Spleen (tissue), 11 donors: ENCODE results near the gene SUCLG2. TPM values are rescaled to one million over a fixed set of nuclear protein-coding genes. Genes with fewer than 3 reads are reported as not detected.

Experiments used
- DNase-seq: peaks from one replicate; pipeline ENCODE4 v3.0.0-alpha.2; 2020
- H3K27ac ChIP-seq, 8 donors: fragments of 200-600 bp; sonication (generic) in 7 of 8; 1 replicate in 4 of 8; 2 replicates in 4 of 8; pipeline versions ENCODE4 v1.5.0 to v1.8.0; 2016 to 2021; ENCODE audit warnings: inconsistent platforms in 4 of 8, mild to moderate bottlenecking in 4 of 8, moderate library complexity in 1 of 8
- H3K27me3 ChIP-seq, 7 donors: fragments of 200-600 bp; sonication (generic) in 6 of 7; replicated peaks in 1 of 7; 1 replicate in 4 of 7; 2 replicates in 3 of 7; pipeline versions ENCODE4 v1.5.0 to v1.8.0; 2016 to 2021; ENCODE audit warnings: inconsistent platforms in 3 of 7, mild to moderate bottlenecking in 1 of 7
- H3K36me3 ChIP-seq, 6 donors: fragments of 200-600 bp; sonication (generic) in 5 of 6; 1 replicate in 4 of 6; 2 replicates in 2 of 6; pipeline versions ENCODE4 v1.5.0 to v1.8.0; 2016 to 2021; ENCODE audit warnings: inconsistent platforms in 2 of 6
- H3K4me1 ChIP-seq, 6 donors: fragments of 200-600 bp; sonication (generic) in 5 of 6; 1 replicate in 3 of 6; 2 replicates in 3 of 6; pipeline versions ENCODE4 v1.5.0 to v1.8.0; 2016 to 2021; ENCODE audit warnings: inconsistent platforms in 3 of 6
- H3K4me3 ChIP-seq, 8 donors: fragments of 200-600 bp; sonication (generic) in 7 of 8; 1 replicate in 4 of 8; 2 replicates in 4 of 8; pipeline versions ENCODE4 v1.5.0 to v1.8.0; 2016 to 2021; ENCODE audit warnings: inconsistent platforms in 4 of 8, mild to moderate bottlenecking in 4 of 8, moderate library complexity in 2 of 8
- H3K9me3 ChIP-seq, 8 donors: fragments of 200-600 bp; sonication (generic) in 7 of 8; 1 replicate in 4 of 8; 2 replicates in 4 of 8; pipeline versions ENCODE4 v1.5.0 to v1.8.0; 2016 to 2021; ENCODE audit warnings: inconsistent platforms in 4 of 8
- POLR2A ChIP-seq, 3 donors: fragments of 450-650 bp; IDR thresholded peaks; one replicate each; pipeline ENCODE4 v1.5.1; 2017; ENCODE audit warnings: antibody characterized with exemption in 3 of 3, mild to moderate bottlenecking in 1 of 3
- POLR2AphosphoS5 ChIP-seq, 3 donors: sonication (generic); formaldehyde crosslinking; IDR thresholded peaks; one replicate each; pipeline ENCODE4 v1.5.1; 2017; ENCODE audit warnings: antibody characterized with exemption in 3 of 3
- WGBS, 5 donors: extraction: QIAGEN DNeasy Blood & Tissue Kit in 3 of 5; methylation state at CpG; one replicate each; pipeline versions ENCODE4 v1.1.5 to v1.1.7; 2013 to 2018; 5-methylcytosine and 5-hydroxymethylcytosine counted together
- intact Hi-C: fragments of 100-400 bp; cut with DNase I; formaldehyde crosslinking; loops from one replicate; pipeline ENCODE4 v1.15.0; 2023; ENCODE audit warnings: low total_unique reads
- polyA plus RNA-seq, 3 donors: library from polyadenylated mRNA; stranded (reverse); fragments of 200-250 nt; gene quantifications; one replicate each; pipeline ENCODE4 v1.2.1, GENCODE V29; 2013
- total RNA-seq, 7 donors: library from RNA; depleted of rRNA in 3 of 7; stranded (reverse); fragments of >200 nt in 3 of 7; fragmentation: NEBNext Ultra II Directional in 4 of 7; extraction: Animal tissue kit (Norgen Biotek cat#: 25700) in 4 of 7; gene quantifications; one replicate each; pipeline versions ENCODE4 v1.1.0 to v1.2.1, GENCODE V29; 2016 to 2021
- TF ChIP-seq, protein P1 (sequence below), 11 experiments: fragments of 200-600 bp in 7 of 11; fragments of 450-650 bp in 4 of 11; sonication (generic) in 4 of 11; IDR thresholded peaks in 8 of 11; conservative IDR thresholded peaks in 3 of 11; 1 replicate in 7 of 11; 2 replicates in 4 of 11; pipeline versions ENCODE4 v1.4.0 to v1.8.0; 2016 to 2021; ENCODE audit warnings: antibody characterized with exemption in 11 of 11, inconsistent platforms in 4 of 11, mild to moderate bottlenecking in 1 of 11
- donor health status: healthy with polysubstance abuse.
- donor health status: DM: no; HTN: no; CAD: no; lungs with moderate emphysema.
- donor health status: DM: no; HTN: no; CAD: no.
- donor health status: Bipolar disorder and iron deficiency.
- donor health status: healthy.
- donor health status: DM: no; HTN: no; CAD: no.
- donor health status: DM: yes; HTN: yes; CAD: no.

The SUCLG2 gene
- total and polyA plus RNA-seq, 10 donors = 31.5 to 75.6 (median 55.2) TPM

GRCh38 chr3:67685499-67685898, 31.1 kb upstream of the SUCLG2 start:
- DNase-seq = no peak
- intact Hi-C loops = no loop called here
- H3K4me1 ChIP-seq = peaks cover 0 to 39% (median 13%) of the 10 kb centered on the region in 6 donors
- TF ChIP-seq, protein P1, sequence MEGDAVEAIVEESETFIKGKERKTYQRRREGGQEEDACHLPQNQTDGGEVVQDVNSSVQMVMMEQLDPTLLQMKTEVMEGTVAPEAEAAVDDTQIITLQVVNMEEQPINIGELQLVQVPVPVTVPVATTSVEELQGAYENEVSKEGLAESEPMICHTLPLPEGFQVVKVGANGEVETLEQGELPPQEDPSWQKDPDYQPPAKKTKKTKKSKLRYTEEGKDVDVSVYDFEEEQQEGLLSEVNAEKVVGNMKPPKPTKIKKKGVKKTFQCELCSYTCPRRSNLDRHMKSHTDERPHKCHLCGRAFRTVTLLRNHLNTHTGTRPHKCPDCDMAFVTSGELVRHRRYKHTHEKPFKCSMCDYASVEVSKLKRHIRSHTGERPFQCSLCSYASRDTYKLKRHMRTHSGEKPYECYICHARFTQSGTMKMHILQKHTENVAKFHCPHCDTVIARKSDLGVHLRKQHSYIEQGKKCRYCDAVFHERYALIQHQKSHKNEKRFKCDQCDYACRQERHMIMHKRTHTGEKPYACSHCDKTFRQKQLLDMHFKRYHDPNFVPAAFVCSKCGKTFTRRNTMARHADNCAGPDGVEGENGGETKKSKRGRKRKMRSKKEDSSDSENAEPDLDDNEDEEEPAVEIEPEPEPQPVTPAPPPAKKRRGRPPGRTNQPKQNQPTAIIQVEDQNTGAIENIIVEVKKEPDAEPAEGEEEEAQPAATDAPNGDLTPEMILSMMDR (IDR thresholded peaks at IDR 0.05 in 8 of 11, conservative IDR thresholded peaks at IDR 0.05 in 3 of 11) = no peak
- TF ChIP-seq POLR2A (IDR thresholded peaks at IDR 0.05) = no peak
- H3K36me3 ChIP-seq = no peaks in the 10 kb centered on the region
- no peaks in the 10 kb centered on the region for H3K27me3 ChIP-seq
- H3K27ac ChIP-seq = peak overlapping the region; percentile 20 to 79 (median 64)
- WGBS, 5 donors = 27 to 41% (median 32%) methylated on average over 1 of the region's 1 CpG
- H3K4me3 ChIP-seq = peak overlapping the region in 2 of 8 donors; percentile 18 to 29
- H3K9me3 ChIP-seq = no peaks in the 10 kb centered on the region

- Histone ChIP-seq H3K36me3 (no peaks in the 10 kb centered on the region), H3K4me1 (peaks cover 1 to 48% (median 13%) of the 10 kb centered on the region in 6 donors), H3K27me3 (no peaks in the 10 kb centered on the region), H3K9me3 (no peaks in the 10 kb centered on the region), H3K27ac (peak overlapping the region in 2 of 8 donors; percentile 49 to 73), H3K4me3 (no peak overlapping the region)
- DNase-seq = no peak
- WGBS, 5 donors = 91 to 99% (median 93%) methylated on average over 3 of the region's 3 CpGs
- TF ChIP-seq POLR2AphosphoS5 (IDR thresholded peaks at IDR 0.05) = no peak
- TF ChIP-seq, protein P1 (IDR thresholded peaks at IDR 0.05 in 8 of 11, conservative IDR thresholded peaks at IDR 0.05 in 3 of 11) = no peak
- no peak for TF ChIP-seq POLR2A (IDR thresholded peaks at IDR 0.05)
- intact Hi-C loops = no loop called here
Measured at GRCh38 chr3:67684211-67684610, 29.8 kb upstream of the SUCLG2 start.

GRCh38 chr3:67683522-67683921, 29.1 kb upstream of the SUCLG2 start:
- no peak for DNase-seq
- intact Hi-C loops = no loop called here
- H3K27ac ChIP-seq = peak overlapping the region in 2 of 8 donors; percentile 49 to 73
- no peaks in the 10 kb centered on the region for H3K27me3 ChIP-seq
- TF ChIP-seq POLR2A (IDR thresholded peaks at IDR 0.05) (no peak), POLR2AphosphoS5 (IDR thresholded peaks at IDR 0.05) (no peak)
- TF ChIP-seq, protein P1 (IDR thresholded peaks at IDR 0.05 in 8 of 11, conservative IDR thresholded peaks at IDR 0.05 in 3 of 11) = no peak
- no peaks in the 10 kb centered on the region for H3K36me3 ChIP-seq
- no peaks in the 10 kb centered on the region for H3K9me3 ChIP-seq
- no peak overlapping the region for H3K4me3 ChIP-seq
- H3K4me1 ChIP-seq = peaks cover 4 to 55% (median 13%) of the 10 kb centered on the region in 6 donors

DNA sequence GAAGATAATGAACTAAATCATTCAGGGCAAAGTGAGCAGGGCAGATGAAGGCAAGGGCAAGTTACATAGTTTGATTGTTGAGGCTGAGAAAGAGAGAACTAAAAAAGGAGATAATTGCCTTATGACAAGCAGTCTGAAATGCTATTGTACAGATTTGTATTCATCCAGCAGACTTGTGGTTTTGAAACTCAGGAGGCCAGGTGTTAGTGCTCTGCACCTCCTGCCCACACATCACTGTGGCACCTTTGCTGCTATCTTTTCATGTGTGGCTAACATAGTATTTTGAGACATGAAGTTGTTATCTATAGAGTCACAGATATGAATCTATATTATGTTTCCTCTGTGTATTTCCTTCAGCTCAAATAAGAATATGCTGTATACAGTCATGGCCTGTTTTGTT, 24.3 kb upstream of the SUCLG2 start:
- intact Hi-C loops = no loop called here
- H3K27me3 ChIP-seq = no peaks in the 10 kb centered on the region
- H3K27ac ChIP-seq = no peak overlapping the region
- no peak for TF ChIP-seq POLR2A (IDR thresholded peaks at IDR 0.05)
- TF ChIP-seq, protein P1 (IDR thresholded peaks at IDR 0.05 in 8 of 11, conservative IDR thresholded peaks at IDR 0.05 in 3 of 11) = no peak
- TF ChIP-seq POLR2AphosphoS5 (IDR thresholded peaks at IDR 0.05) = no peak
- H3K4me3 ChIP-seq = no peak overlapping the region
- H3K9me3 ChIP-seq = peaks cover 0 to 4% (median 0%) of the 10 kb centered on the region in 8 donors
- no peak for DNase-seq
- peaks cover 0 to 27% (median 1%) of the 10 kb centered on the region in 6 donors for H3K4me1 ChIP-seq
- H3K36me3 ChIP-seq = no peaks in the 10 kb centered on the region
